Naive B cell (primary cell): ENCODE data around the gene COX17. TPM values are rescaled to one million over a fixed set of nuclear protein-coding genes. Genes with fewer than 3 reads are reported as not detected.

Source experiments
- polyA plus RNA-seq, 6 donors: library from polyadenylated mRNA; unstranded; fragments of 300-500 nt; fragmentation: Illumina TruSeq; gene quantifications; one replicate each; pipeline ENCODE4 v1.2.3, GENCODE V29; 2021; ENCODE audit warnings: low read depth in 6 of 6

Gene COX17
- polyA plus RNA-seq, 6 donors from 2014 or later, result 67.3 to 99.7 (median 81.1) TPM

Other genes with a start within 250 kb of the COX17 start
- gene TMEM39A, start 213.8 kb downstream of the COX17 start, polyA plus RNA-seq, result 10 to 100 TPM in 4 of 6 donors, 1 to 10 TPM in 2; 3.5 to 16.1 (median 10.7) TPM
- gene POGLUT1, start 208.4 kb downstream of the COX17 start, polyA plus RNA-seq, result 10 to 100 TPM; 12.4 to 29.1 (median 22.2) TPM
- gene TIMMDC1, start 178.9 kb downstream of the COX17 start, polyA plus RNA-seq, result 10 to 100 TPM; 57.3 to 77.6 (median 64.2) TPM
- gene CD80, start 117.8 kb downstream of the COX17 start, polyA plus RNA-seq, result 1 to 10 TPM in 1 of 6 donors, under 1 TPM in 4, not detected in 1; 0.60 to 1.1 (median 0.94) TPM
- 10 to 100 TPM; 10.4 to 16.8 (median 14.4) TPM for gene ADPRH, start 97.9 kb downstream of the COX17 start, polyA plus RNA-seq
- gene PLA1A, start 79.5 kb downstream of the COX17 start, polyA plus RNA-seq, result not detected
- gene POPDC2, start 16.8 kb downstream of the COX17 start, polyA plus RNA-seq, result 1 to 10 TPM; 2.0 to 4.0 (median 2.4) TPM
- under 1 TPM in 3 of 6 donors, not detected in 3; 0.12 to 0.43 (median 0.31) TPM for gene CFAP91, start 25.6 kb upstream of the COX17 start, polyA plus RNA-seq
- under 1 TPM in 4 of 6 donors, not detected in 2; 0.15 to 0.65 (median 0.26) TPM for gene NR1I2, start 104.7 kb upstream of the COX17 start, polyA plus RNA-seq